CD4-positive, alpha-beta T cell (primary cell): ENCODE data around the gene CDH4. TPM values are rescaled to one million over a fixed set of nuclear protein-coding genes. Genes with fewer than 3 reads are reported as not detected.

Experiments used
- ATAC-seq: fragments of 200-7000 bp; cut with Tn5 transposase; one replicate; pipeline ENCODE4 v1.10.0; 2022; ENCODE audit warnings: mild to moderate bottlenecking; ENCODE audit not compliant: poor library complexity
- CTCF ChIA-PET: fragments of 350-600 bp; sonication (Branson Sonifier 250); formaldehyde crosslinking; loops from one replicate; lab custom pipeline; 2021; ENCODE audit warnings: antibody characterized with exemption, inconsistent platforms; lab: Charles Lee
- POLR2A ChIA-PET: fragments of 350-600 bp; sonication (Branson Sonifier 250); formaldehyde crosslinking; loops from one replicate; lab custom pipeline; 2021; ENCODE audit warnings: antibody characterized with exemption, inconsistent platforms; lab: Charles Lee
- DNase-seq, 14 experiments: peaks; one replicate each; pipeline ENCODE4 v3.0.0-alpha.2; 2013 to 2020; ENCODE audit warnings: mixed read lengths in 2 of 14
- H3K27ac ChIP-seq, 2 donors: one replicate each; pipeline versions ENCODE4 v1.5.1 to v1.7.0; 2013; ENCODE audit warnings: low read length in 2 of 2, low read depth in 1 of 2, mild to moderate bottlenecking in 1 of 2
- H3K27me3 ChIP-seq, 2 experiments: 1 replicate in 1 of 2; 2 replicates in 1 of 2; pipeline versions ENCODE4 v1.6.1 to v1.7.0; 2013; ENCODE audit warnings: low read length in 2 of 2, control low read depth in 1 of 2, mild to moderate bottlenecking in 1 of 2, moderate library complexity in 1 of 2; ENCODE audit not compliant: insufficient read depth in 2 of 2, control insufficient read depth in 1 of 2
- H3K36me3 ChIP-seq: one replicate; pipeline ENCODE4 v1.6.1; 2013; ENCODE audit warnings: low read length, control low read depth; ENCODE audit not compliant: insufficient read depth
- H3K4me1 ChIP-seq: one replicate; pipeline ENCODE4 v1.6.1; 2013; ENCODE audit warnings: low read length, control low read depth; ENCODE audit not compliant: insufficient read depth
- H3K4me3 ChIP-seq: one replicate; pipeline ENCODE4 v1.5.1; 2013; ENCODE audit warnings: mild to moderate bottlenecking, low read length, moderate library complexity
- H3K9me3 ChIP-seq, 2 experiments: 1 replicate in 1 of 2; 2 replicates in 1 of 2; pipeline versions ENCODE4 v1.6.1 to v1.7.0; 2013; ENCODE audit warnings: low read length in 2 of 2, mild to moderate bottlenecking in 2 of 2, control low read depth in 1 of 2, moderate library complexity in 1 of 2; ENCODE audit not compliant: control insufficient read depth in 1 of 2, insufficient read depth in 1 of 2
- H3K27ac Mint-ChIP-seq: one replicate; pipeline ENCODE4 v1.8.0; 2020; ENCODE audit warnings: mixed read lengths
- H3K27me3 Mint-ChIP-seq: one replicate; pipeline ENCODE4 v1.8.0; 2021; ENCODE audit warnings: mixed read lengths
- H3K36me3 Mint-ChIP-seq: one replicate; pipeline ENCODE4 v1.8.0; 2021; ENCODE audit warnings: low read depth, mixed read lengths
- H3K4me1 Mint-ChIP-seq: one replicate; pipeline ENCODE4 v1.8.0; 2021; ENCODE audit warnings: low read depth, mixed read lengths
- H3K4me3 Mint-ChIP-seq: one replicate; pipeline ENCODE4 v1.8.0; 2020; ENCODE audit warnings: mild to moderate bottlenecking, mixed read lengths
- H3K9me3 Mint-ChIP-seq: one replicate; pipeline ENCODE4 v1.8.0; 2020; ENCODE audit warnings: mixed read lengths
- intact Hi-C, 2 experiments: fragments of 100-400 bp; cut with DNase I in 1 of 2; cut with micrococcal nuclease in 1 of 2; formaldehyde crosslinking; loops; one replicate each; pipeline versions ENCODE4 v1.15.1 to v1.9.0; 2023 to 2025; cut with DNase I, micrococcal nuclease
- total RNA-seq, 174 experiments: library from RNA in 2 of 174; stranded (reverse) in 2 of 174; gene quantifications; one replicate each; pipeline ENCODE4 v1.2.3 and lab custom pipeline; 2021 to 2026
- TF ChIP-seq, protein P1 (sequence below): fragments of 200-600 bp; IDR thresholded peaks from one replicate; pipeline ENCODE4 v1.8.0; 2022; ENCODE audit warnings: antibody characterized with exemption, mild to moderate bottlenecking

The CDH4 gene
- total RNA-seq, 2 experiments from 2014 or later, result 0.11 TPM

DNA sequence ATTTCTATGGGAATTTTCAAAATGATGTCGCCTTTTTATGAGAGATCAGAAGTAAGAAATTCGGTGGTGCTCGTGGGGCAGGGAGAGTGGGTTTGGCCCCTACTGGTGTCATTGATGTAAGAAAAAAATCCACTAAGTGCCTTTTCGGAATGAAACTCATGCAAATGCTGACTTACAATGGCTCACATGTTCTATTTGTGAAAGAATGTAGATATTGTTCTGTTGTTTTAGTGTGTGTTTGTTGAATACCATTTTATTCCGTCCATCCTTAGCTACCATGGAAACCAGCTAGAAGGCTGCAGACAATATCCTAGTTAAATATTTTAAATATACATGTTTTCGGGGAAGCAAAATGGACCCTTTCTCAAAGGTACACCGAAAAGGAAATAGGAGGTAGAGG, 508.7 kb downstream of the CDH4 start:
- ChIA-PET CTCF (no interaction called here), POLR2A (no interaction called here)
- Histone ChIP-seq H3K27me3 (no peaks in the 10 kb centered on the region), H3K36me3 (no peaks in the 10 kb centered on the region), H3K9me3 (peaks cover 0 to 8% of the 10 kb centered on the region in 2 experiments), H3K4me3 (no peak overlapping the region), H3K27ac (no peak overlapping the region), H3K4me1 (no peaks in the 10 kb centered on the region)
- no peaks in the 10 kb centered on the region for H3K27me3 Mint-ChIP-seq
- no peak overlapping the region for H3K4me3 Mint-ChIP-seq
- H3K4me1 Mint-ChIP-seq, result no peaks in the 10 kb centered on the region
- DNase-seq, result no peak
- ATAC-seq, result no peak
- intact Hi-C loops, result no loop called here
- TF ChIP-seq, protein P1, sequence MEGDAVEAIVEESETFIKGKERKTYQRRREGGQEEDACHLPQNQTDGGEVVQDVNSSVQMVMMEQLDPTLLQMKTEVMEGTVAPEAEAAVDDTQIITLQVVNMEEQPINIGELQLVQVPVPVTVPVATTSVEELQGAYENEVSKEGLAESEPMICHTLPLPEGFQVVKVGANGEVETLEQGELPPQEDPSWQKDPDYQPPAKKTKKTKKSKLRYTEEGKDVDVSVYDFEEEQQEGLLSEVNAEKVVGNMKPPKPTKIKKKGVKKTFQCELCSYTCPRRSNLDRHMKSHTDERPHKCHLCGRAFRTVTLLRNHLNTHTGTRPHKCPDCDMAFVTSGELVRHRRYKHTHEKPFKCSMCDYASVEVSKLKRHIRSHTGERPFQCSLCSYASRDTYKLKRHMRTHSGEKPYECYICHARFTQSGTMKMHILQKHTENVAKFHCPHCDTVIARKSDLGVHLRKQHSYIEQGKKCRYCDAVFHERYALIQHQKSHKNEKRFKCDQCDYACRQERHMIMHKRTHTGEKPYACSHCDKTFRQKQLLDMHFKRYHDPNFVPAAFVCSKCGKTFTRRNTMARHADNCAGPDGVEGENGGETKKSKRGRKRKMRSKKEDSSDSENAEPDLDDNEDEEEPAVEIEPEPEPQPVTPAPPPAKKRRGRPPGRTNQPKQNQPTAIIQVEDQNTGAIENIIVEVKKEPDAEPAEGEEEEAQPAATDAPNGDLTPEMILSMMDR, result no peak
- no peaks in the 10 kb centered on the region for H3K9me3 Mint-ChIP-seq
- H3K36me3 Mint-ChIP-seq, result no peaks in the 10 kb centered on the region
- no peak overlapping the region for H3K27ac Mint-ChIP-seq

DNA sequence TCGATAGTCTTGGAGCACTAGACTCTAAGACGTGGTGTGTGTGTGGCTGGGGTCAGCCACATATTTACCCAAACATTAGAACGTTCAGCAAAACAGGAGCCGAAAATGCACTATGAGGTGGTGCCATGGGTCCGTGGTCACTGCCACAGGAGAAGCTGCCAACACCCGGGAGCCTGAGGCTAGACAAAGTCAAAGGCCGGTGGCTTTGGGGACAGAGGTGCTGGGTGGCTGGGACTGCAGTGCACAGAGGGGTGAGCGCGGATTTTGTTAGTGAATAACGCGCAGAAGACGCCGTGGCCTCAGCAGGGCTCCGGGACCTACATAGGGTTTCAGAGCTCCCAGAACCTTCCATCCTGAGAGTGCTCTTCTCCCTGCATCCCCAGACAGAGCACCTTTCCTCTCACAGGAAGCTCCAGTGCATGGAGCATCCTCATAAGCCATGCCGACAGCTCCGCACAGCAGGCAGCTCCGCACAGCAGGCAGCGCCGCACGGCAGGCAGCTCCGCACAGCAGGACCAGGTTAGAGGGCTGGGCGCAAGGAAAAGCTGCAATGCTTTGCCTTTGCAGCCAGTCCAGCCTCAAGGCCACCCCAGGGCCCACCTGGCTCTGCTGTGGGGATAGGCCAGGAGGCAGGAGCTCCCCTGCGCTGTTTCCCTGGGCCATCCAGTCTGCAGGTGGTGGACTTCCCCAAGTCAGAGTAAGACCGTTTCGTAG, 509.5 kb downstream of the CDH4 start:
- no peak for DNase-seq
- H3K9me3 Mint-ChIP-seq, result no peaks in the 10 kb centered on the region
- ChIA-PET POLR2A (no interaction called here), CTCF (no interaction called here)
- H3K27ac ChIP-seq, result no peak overlapping the region
- H3K27me3 Mint-ChIP-seq, result no peaks in the 10 kb centered on the region
- TF ChIP-seq, protein P1, result no peak
- no peaks in the 10 kb centered on the region for H3K27me3 ChIP-seq
- H3K36me3 ChIP-seq, result no peaks in the 10 kb centered on the region
- H3K36me3 Mint-ChIP-seq, result no peaks in the 10 kb centered on the region
- ATAC-seq, result no peak
- H3K4me3 Mint-ChIP-seq, result no peak overlapping the region
- intact Hi-C loops, result no loop called here
- peaks cover 0 to 10% of the 10 kb centered on the region in 2 experiments for H3K9me3 ChIP-seq
- no peaks in the 10 kb centered on the region for H3K4me1 Mint-ChIP-seq
- H3K4me1 ChIP-seq, result no peaks in the 10 kb centered on the region
- no peak overlapping the region for H3K27ac Mint-ChIP-seq
- H3K4me3 ChIP-seq, result no peak overlapping the region

DNA sequence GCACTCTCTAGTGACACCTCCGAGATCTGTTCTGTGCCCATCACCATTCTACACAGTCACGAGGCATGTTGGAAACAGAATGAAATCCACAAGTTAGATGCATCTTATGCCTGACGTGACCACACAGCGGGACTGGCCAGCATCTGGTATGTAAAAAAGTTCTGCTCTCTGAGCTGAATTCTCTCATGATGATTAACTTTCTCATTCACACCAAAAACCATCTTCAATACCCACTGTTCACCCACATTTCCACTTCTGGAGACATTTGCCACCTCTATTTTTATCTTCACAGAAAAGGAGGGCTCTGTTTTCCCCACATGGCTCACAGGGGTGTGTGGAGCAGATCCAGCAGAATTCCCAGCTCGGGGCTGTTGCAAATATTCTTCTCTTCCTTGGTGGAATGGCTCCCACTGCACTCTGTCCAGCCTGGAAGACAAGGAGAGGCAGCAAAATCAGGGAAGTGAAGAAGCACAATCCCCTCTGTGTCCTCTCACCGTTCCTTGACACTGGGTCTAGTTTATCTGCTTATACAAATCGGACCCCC, 510.2 kb downstream of the CDH4 start:
- no peaks in the 10 kb centered on the region for H3K4me1 Mint-ChIP-seq
- H3K9me3 Mint-ChIP-seq, result no peaks in the 10 kb centered on the region
- intact Hi-C loops, result no loop called here
- no peaks in the 10 kb centered on the region for H3K27me3 Mint-ChIP-seq
- TF ChIP-seq, protein P1, result no peak
- Histone ChIP-seq H3K27me3 (no peaks in the 10 kb centered on the region), H3K36me3 (no peaks in the 10 kb centered on the region), H3K9me3 (peaks cover 0 to 10% of the 10 kb centered on the region in 2 experiments), H3K4me1 (no peaks in the 10 kb centered on the region), H3K27ac (no peak overlapping the region), H3K4me3 (no peak overlapping the region)
- H3K4me3 Mint-ChIP-seq, result no peak overlapping the region
- H3K36me3 Mint-ChIP-seq, result no peaks in the 10 kb centered on the region
- H3K27ac Mint-ChIP-seq, result no peak overlapping the region
- CTCF ChIA-PET, result no interaction called here
- POLR2A ChIA-PET, result no interaction called here
- DNase-seq (no peak), ATAC-seq (no peak)
